ENCODE data around the gene MADCAM1. TPM values are rescaled to one million over a fixed set of nuclear protein-coding genes. Genes with fewer than 3 reads are reported as not detected.
A peak's percentile ranks its signal among the peaks of the same experiment; 100 is the strongest.

Gene MADCAM1
- total RNA-seq, 3 donors from 2014 or later, result 0.18 to 0.26 (median 0.19) TPM

- H3K27me3 Mint-ChIP-seq (ENCODE audit: low read depth), result peaks cover 1% of the 10 kb centered on the region
- peaks cover 22% of the 10 kb centered on the region for H3K4me1 Mint-ChIP-seq (ENCODE audit: low read depth)
- no peaks in the 10 kb centered on the region for H3K9me3 Mint-ChIP-seq
- no peaks in the 10 kb centered on the region for H3K36me3 Mint-ChIP-seq (ENCODE audit: insufficient read depth)
- DNase-seq, result no peak
- no peak for ATAC-seq
- H3K4me3 Mint-ChIP-seq, result no peak overlapping the region
Measured at GRCh38 chr19:504616-505015, 8.3 kb downstream of the MADCAM1 start.

- DNase-seq (peak; percentile 86), ATAC-seq (peak; percentile 69 to 71)
- Mint-ChIP-seq H3K36me3 (ENCODE audit: insufficient read depth) (no peaks in the 10 kb centered on the region), H3K27me3 (ENCODE audit: low read depth) (no peaks in the 10 kb centered on the region), H3K9me3 (no peaks in the 10 kb centered on the region), H3K4me3 (peak overlapping the region; percentile 86), H3K4me1 (ENCODE audit: low read depth) (peaks cover 37% of the 10 kb centered on the region)
Measured at GRCh38 chr19:506404-507285, 10.4 kb downstream of the MADCAM1 start.

GRCh38 chr19:507286-508203 lies 11.3 kb downstream of the MADCAM1 start, which contains the start of gene TPGS1:
Gene TPGS1 (plus strand): TSS chr19:507497. CDS start chr19:507507, 10 bp downstream.
- Mint-ChIP-seq H3K36me3 (ENCODE audit: insufficient read depth) (no peaks in the 10 kb centered on the region), H3K4me1 (ENCODE audit: low read depth) (peaks cover 43% of the 10 kb centered on the region), H3K27me3 (ENCODE audit: low read depth) (no peaks in the 10 kb centered on the region), H3K4me3 (peak within 1 kb of the TSS; percentile 86), H3K9me3 (no peaks in the 10 kb centered on the region)
- ATAC-seq, result peak; percentile 71 to 74
- peak; percentile 80 for DNase-seq

GRCh38 chr19:508204-509150 lies 12.2 kb downstream of the MADCAM1 start:
- ATAC-seq, result no peak
- DNase-seq, result no peak
- no peaks in the 10 kb centered on the region for H3K27me3 Mint-ChIP-seq (ENCODE audit: low read depth)
- H3K36me3 Mint-ChIP-seq (ENCODE audit: insufficient read depth), result no peaks in the 10 kb centered on the region
- H3K4me3 Mint-ChIP-seq, result peak overlapping the region; percentile 86
- H3K9me3 Mint-ChIP-seq, result no peaks in the 10 kb centered on the region
- H3K4me1 Mint-ChIP-seq (ENCODE audit: low read depth), result peaks cover 43% of the 10 kb centered on the region

- ATAC-seq, result peak; percentile 33 to 39
- DNase-seq, result peak; percentile 91
- Mint-ChIP-seq H3K27me3 (ENCODE audit: low read depth) (no peaks in the 10 kb centered on the region), H3K4me3 (peak overlapping the region; percentile 81), H3K36me3 (ENCODE audit: insufficient read depth) (peaks cover 4% of the 10 kb centered on the region), H3K4me1 (ENCODE audit: low read depth) (peaks cover 44% of the 10 kb centered on the region), H3K9me3 (no peaks in the 10 kb centered on the region)
Measured at GRCh38 chr19:510606-511100, 14.4 kb downstream of the MADCAM1 start.

GRCh38 chr19:511101-511851 lies 15.0 kb downstream of the MADCAM1 start:
- DNase-seq, result peak; percentile 77
- peaks cover 41% of the 10 kb centered on the region for H3K4me1 Mint-ChIP-seq (ENCODE audit: low read depth)
- peak; percentile 34 to 38 for ATAC-seq
- H3K36me3 Mint-ChIP-seq (ENCODE audit: insufficient read depth), result peaks cover 4% of the 10 kb centered on the region
- H3K9me3 Mint-ChIP-seq, result no peaks in the 10 kb centered on the region
- H3K27me3 Mint-ChIP-seq (ENCODE audit: low read depth), result no peaks in the 10 kb centered on the region
- peak overlapping the region; percentile 81 for H3K4me3 Mint-ChIP-seq

GRCh38 chr19:512547-513365 lies 16.5 kb downstream of the MADCAM1 start:
- DNase-seq (no peak), ATAC-seq (no peak)
- H3K4me3 Mint-ChIP-seq, result no peak overlapping the region
- no peaks in the 10 kb centered on the region for H3K27me3 Mint-ChIP-seq (ENCODE audit: low read depth)
- H3K36me3 Mint-ChIP-seq (ENCODE audit: insufficient read depth), result peaks cover 4% of the 10 kb centered on the region
- no peaks in the 10 kb centered on the region for H3K9me3 Mint-ChIP-seq
- H3K4me1 Mint-ChIP-seq (ENCODE audit: low read depth), result peaks cover 42% of the 10 kb centered on the region

GRCh38 chr19:513368-514165 lies 17.3 kb downstream of the MADCAM1 start:
- no peak overlapping the region for H3K4me3 Mint-ChIP-seq
- ATAC-seq, result no peak
- no peaks in the 10 kb centered on the region for H3K27me3 Mint-ChIP-seq (ENCODE audit: low read depth)
- no peaks in the 10 kb centered on the region for H3K9me3 Mint-ChIP-seq
- peaks cover 35% of the 10 kb centered on the region for H3K4me1 Mint-ChIP-seq (ENCODE audit: low read depth)
- H3K36me3 Mint-ChIP-seq (ENCODE audit: insufficient read depth), result peaks cover 4% of the 10 kb centered on the region
- DNase-seq, result no peak

GRCh38 chr19:514166-514663 lies 17.9 kb downstream of the MADCAM1 start:
- H3K4me1 Mint-ChIP-seq (ENCODE audit: low read depth), result peaks cover 30% of the 10 kb centered on the region
- H3K36me3 Mint-ChIP-seq (ENCODE audit: insufficient read depth), result peaks cover 4% of the 10 kb centered on the region
- no peak overlapping the region for H3K4me3 Mint-ChIP-seq
- no peaks in the 10 kb centered on the region for H3K27me3 Mint-ChIP-seq (ENCODE audit: low read depth)
- ATAC-seq (no peak), DNase-seq (no peak)
- no peaks in the 10 kb centered on the region for H3K9me3 Mint-ChIP-seq

- DNase-seq, result no peak
- no peaks in the 10 kb centered on the region for H3K27me3 Mint-ChIP-seq (ENCODE audit: low read depth)
- ATAC-seq, result peak; percentile 7 to 13
- H3K4me3 Mint-ChIP-seq, result no peak overlapping the region
- H3K9me3 Mint-ChIP-seq, result no peaks in the 10 kb centered on the region
- H3K36me3 Mint-ChIP-seq (ENCODE audit: insufficient read depth), result peaks cover 4% of the 10 kb centered on the region
- H3K4me1 Mint-ChIP-seq (ENCODE audit: low read depth), result peaks cover 13% of the 10 kb centered on the region
Measured at GRCh38 chr19:517721-518597, 21.7 kb downstream of the MADCAM1 start.

Measured in activated T-cell treated with anti-CD3 and anti-CD28 coated beads, Interleukin-2, amount 50 U/mL, for 4 hours (primary cell).